GM12872 (cell line): Measurements from ENCODE around the gene LGALS12.

ENCODE experiments used
- CTCF ChIP-seq: IDR thresholded peaks from 3 replicates; pipeline ENCODE4 v1.5.1; 2011; ENCODE audit warnings: low read depth, mild to moderate bottlenecking, low read length, moderate library complexity; ENCODE audit not compliant: insufficient read depth

LGALS12 gene

GRCh38 chr11:63535734-63536133 lies 29.9 kb downstream of the LGALS12 start:
- no peak for TF ChIP-seq CTCF

- TF ChIP-seq CTCF = no peak
Measured at GRCh38 chr11:63536669-63537292, 30.9 kb downstream of the LGALS12 start, which contains the start of gene PLAAT4. TSS of gene PLAAT4 (plus strand) at chr11:63536808. CDS start at chr11:63536869, 61 bp downstream.

GRCh38 chr11:63537293-63538101 lies 31.6 kb downstream of the LGALS12 start:
- TF ChIP-seq CTCF = no peak

GRCh38 chr11:63543711-63544110 lies 37.8 kb downstream of the LGALS12 start:
- TF ChIP-seq CTCF = no peak

- no peak for TF ChIP-seq CTCF
Measured at GRCh38 chr11:63547061-63547460, 41.2 kb downstream of the LGALS12 start.

GRCh38 chr11:63548178-63548577 lies 42.3 kb downstream of the LGALS12 start:
- no peak for TF ChIP-seq CTCF

GRCh38 chr11:63549411-63549810 lies 43.5 kb downstream of the LGALS12 start:
- TF ChIP-seq CTCF = no peak
